LNCaP clone FGC (cell line): ENCODE measurements around the gene ARID5B.
A peak's percentile ranks its signal among the peaks of the same experiment; 100 is the strongest.

Source experiments
- DNase-seq: peaks from one replicate; pipeline ENCODE4 v3.0.0-alpha.2; 2011; ENCODE audit warnings: low read depth
- H3K4me3 ChIP-seq: 2 replicates; pipeline ENCODE4 v1.5.1; 2011; ENCODE audit warnings: mild to moderate bottlenecking, low read depth, low read length, control low read depth
- CTCF ChIP-seq: IDR thresholded peaks from 2 replicates; pipeline ENCODE4 v1.5.1; 2012; ENCODE audit warnings: mild to moderate bottlenecking; ENCODE audit not compliant: control insufficient read depth, insufficient read depth; ENCODE audit errors: extremely low read depth

ARID5B gene

GRCh38 chr10:61896854-61897661 is 4.4 kb upstream of the ARID5B start:
- DNase-seq = no peak
- TF ChIP-seq CTCF = peak; percentile 33; the same call in 1 of the 2 replicates
- no peak overlapping the region for H3K4me3 ChIP-seq

DNA sequence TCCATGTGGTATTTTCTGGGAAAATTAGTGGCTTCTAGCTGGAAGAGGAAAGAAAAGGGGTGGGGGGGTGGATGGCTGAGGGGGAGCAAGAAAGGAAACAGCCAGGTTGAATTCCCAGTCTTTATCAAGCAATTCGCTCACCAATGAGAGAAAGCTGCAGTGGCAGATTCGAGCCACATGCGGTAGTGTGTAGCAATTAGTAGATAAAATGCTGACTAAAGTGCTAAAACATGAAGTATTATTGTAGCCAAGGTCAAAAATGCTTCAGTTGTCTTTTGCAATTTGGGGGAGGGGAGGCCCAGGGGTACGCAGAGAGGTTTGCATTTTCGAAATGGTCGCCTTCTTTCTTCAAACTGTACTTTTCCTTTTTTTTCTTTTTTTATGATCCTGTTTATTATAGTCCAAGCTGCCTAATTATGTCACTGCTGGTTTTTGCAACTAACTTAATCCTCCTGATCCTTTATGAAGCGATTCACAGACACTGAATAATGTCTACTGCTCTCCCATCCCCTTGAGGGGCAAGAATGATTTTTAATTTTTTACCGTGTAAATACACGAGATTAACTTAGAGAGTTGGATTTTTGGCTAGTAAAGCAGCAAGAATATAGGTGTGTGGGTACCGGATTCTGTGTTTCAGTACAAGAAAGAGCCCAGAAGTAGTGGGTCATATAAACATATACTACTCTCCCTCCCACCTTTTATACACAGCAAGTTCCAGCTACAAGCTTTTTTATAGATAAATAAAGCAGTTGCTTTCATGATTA is 3.6 kb upstream of the ARID5B start:
- no peak overlapping the region for H3K4me3 ChIP-seq
- no peak for TF ChIP-seq CTCF
- DNase-seq = no peak

DNA sequence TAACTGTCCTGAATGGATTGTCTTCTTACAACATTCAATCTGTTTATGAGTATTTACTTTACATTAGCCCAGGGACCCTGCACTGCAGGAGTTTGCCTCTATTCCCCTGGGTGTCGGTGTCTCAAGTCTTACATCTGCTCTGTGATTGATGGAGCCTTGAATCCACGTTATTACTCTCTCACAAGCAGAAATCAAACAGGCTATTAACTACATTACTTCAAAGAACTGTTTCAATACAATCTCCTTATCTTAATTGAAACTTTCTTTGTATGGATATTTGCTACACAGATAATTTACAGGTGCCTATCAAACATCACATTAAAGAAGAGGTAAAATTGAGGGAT is 3.1 kb upstream of the ARID5B start:
- H3K4me3 ChIP-seq = no peak overlapping the region
- no peak for DNase-seq
- TF ChIP-seq CTCF = no peak

GRCh38 chr10:61899069-61899531 is 2.4 kb upstream of the ARID5B start:
- no peak for DNase-seq
- H3K4me3 ChIP-seq = no peak overlapping the region
- TF ChIP-seq CTCF = no peak

GRCh38 chr10:61899663-61899996 is 1.9 kb upstream of the ARID5B start:
- no peak for DNase-seq
- TF ChIP-seq CTCF = no peak
- H3K4me3 ChIP-seq = peak overlapping the region; percentile 80

DNA sequence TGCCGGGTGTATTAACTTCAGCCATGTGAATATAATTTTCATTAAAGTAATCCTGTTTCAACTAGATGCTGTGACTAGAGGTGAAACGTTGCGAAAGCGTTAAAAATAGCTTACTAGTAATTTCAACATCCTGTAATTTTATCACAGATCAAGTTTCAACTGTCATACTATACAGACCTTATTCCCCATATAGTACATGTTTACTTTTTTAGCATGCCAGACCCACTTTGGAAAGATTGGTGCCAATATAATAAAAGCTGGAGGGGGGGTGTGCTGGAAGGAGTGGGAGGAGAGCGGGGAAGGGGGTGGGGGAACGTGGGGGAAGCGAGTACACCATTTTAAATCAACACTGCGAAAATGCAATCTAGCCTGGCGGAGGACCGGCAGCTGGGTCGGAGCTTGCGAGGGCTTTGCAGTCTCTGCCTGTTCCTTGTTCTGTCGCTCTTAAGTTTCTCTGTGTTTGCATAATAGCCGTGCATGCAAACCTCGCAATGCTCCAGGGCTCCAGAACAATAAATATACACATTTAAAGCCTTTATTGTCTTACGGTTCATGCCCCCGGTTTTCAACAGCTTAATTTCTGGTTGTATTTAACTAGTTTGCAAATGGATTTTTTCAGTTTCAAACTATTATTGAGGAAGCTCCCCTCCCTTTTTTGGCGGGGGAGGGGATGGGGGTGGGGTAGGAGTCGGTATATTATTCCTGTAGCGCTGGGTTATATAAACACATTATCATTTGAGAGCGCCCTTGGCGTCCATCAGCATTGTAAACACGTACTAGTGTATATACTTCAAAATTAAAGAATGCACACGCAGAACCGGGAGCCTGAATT is 1.3 kb upstream of the ARID5B start:
- no peak for DNase-seq
- H3K4me3 ChIP-seq = peak overlapping the region; percentile 80
- TF ChIP-seq CTCF = no peak
